ENCODE measurements around the gene STARD13.

STARD13 gene

GRCh38 chr13:33289966-33290365, 4.4 kb upstream of the STARD13 start:
- no peaks in the 10 kb centered on the region for H3K9me3 ChIP-seq (ENCODE audit: severe bottlenecking)
- H3K36me3 ChIP-seq, result no peaks in the 10 kb centered on the region
- H3K4me3 ChIP-seq (ENCODE audit: low read depth, low read length), result no peak overlapping the region
- no peak overlapping the region for H3K27ac ChIP-seq
- TF ChIP-seq, protein P1, sequence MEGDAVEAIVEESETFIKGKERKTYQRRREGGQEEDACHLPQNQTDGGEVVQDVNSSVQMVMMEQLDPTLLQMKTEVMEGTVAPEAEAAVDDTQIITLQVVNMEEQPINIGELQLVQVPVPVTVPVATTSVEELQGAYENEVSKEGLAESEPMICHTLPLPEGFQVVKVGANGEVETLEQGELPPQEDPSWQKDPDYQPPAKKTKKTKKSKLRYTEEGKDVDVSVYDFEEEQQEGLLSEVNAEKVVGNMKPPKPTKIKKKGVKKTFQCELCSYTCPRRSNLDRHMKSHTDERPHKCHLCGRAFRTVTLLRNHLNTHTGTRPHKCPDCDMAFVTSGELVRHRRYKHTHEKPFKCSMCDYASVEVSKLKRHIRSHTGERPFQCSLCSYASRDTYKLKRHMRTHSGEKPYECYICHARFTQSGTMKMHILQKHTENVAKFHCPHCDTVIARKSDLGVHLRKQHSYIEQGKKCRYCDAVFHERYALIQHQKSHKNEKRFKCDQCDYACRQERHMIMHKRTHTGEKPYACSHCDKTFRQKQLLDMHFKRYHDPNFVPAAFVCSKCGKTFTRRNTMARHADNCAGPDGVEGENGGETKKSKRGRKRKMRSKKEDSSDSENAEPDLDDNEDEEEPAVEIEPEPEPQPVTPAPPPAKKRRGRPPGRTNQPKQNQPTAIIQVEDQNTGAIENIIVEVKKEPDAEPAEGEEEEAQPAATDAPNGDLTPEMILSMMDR (IDR thresholded peaks at IDR 0.05; ENCODE audit: low read depth, low read length), result no peak
- no peak for DNase-seq
- no peaks in the 10 kb centered on the region for H3K27me3 ChIP-seq (ENCODE audit: insufficient read depth, low read depth, severe bottlenecking)

GRCh38 chr13:33287142-33287882, 1.8 kb upstream of the STARD13 start:
- no peaks in the 10 kb centered on the region for H3K36me3 ChIP-seq
- TF ChIP-seq, protein P1 (IDR thresholded peaks at IDR 0.05; ENCODE audit: low read depth, low read length), result no peak
- H3K27ac ChIP-seq, result no peak overlapping the region
- no peak overlapping the region for H3K4me3 ChIP-seq (ENCODE audit: low read depth, low read length)
- no peaks in the 10 kb centered on the region for H3K27me3 ChIP-seq (ENCODE audit: insufficient read depth, low read depth, severe bottlenecking)
- DNase-seq, result no peak
- no peaks in the 10 kb centered on the region for H3K9me3 ChIP-seq (ENCODE audit: severe bottlenecking)

- no peak for DNase-seq
- no peaks in the 10 kb centered on the region for H3K36me3 ChIP-seq
- H3K9me3 ChIP-seq (ENCODE audit: severe bottlenecking), result no peaks in the 10 kb centered on the region
- no peak overlapping the region for H3K27ac ChIP-seq
- H3K27me3 ChIP-seq (ENCODE audit: insufficient read depth, low read depth, severe bottlenecking), result no peaks in the 10 kb centered on the region
- H3K4me3 ChIP-seq (ENCODE audit: low read depth, low read length), result no peak overlapping the region
- TF ChIP-seq, protein P1 (IDR thresholded peaks at IDR 0.05; ENCODE audit: low read depth, low read length), result no peak
These were observed 573 bp upstream of the STARD13 start for GRCh38 chr13:33286128-33286527.

DNA sequence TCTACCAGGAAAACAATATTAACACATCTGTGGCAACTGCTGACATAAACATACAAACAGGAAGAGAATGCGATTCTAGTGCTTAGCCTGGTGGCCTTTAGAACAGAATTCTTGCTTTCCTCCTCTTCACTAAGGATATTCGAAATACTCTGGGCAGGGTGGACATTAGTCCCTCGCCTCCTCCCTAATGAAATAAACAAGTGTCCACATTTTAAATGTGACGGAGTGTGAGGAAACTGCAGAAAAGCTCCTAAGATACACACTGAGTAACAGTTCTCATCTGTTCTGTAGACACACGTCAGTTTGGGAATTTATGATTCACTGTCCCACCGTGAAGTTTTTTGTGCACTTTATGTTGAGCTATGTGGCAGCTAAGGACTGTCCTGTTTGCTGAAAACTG, 639 bp downstream of the STARD13 start:
- Histone ChIP-seq H3K4me3 (ENCODE audit: low read depth, low read length) (no peak overlapping the region), H3K9me3 (ENCODE audit: severe bottlenecking) (no peaks in the 10 kb centered on the region), H3K27ac (no peak overlapping the region), H3K36me3 (no peaks in the 10 kb centered on the region), H3K27me3 (ENCODE audit: insufficient read depth, low read depth, severe bottlenecking) (no peaks in the 10 kb centered on the region)
- no peak for DNase-seq
- TF ChIP-seq, protein P1 (IDR thresholded peaks at IDR 0.05; ENCODE audit: low read depth, low read length), result no peak

GRCh38 chr13:33284031-33284430, 1.5 kb downstream of the STARD13 start:
- H3K4me3 ChIP-seq (ENCODE audit: low read depth, low read length), result no peak overlapping the region
- DNase-seq, result no peak

More at GRCh38 chr13:33284031-33284430, 1.5 kb downstream of the STARD13 start:
- Histone ChIP-seq H3K27ac (no peak overlapping the region), H3K9me3 (ENCODE audit: severe bottlenecking) (no peaks in the 10 kb centered on the region), H3K27me3 (ENCODE audit: insufficient read depth, low read depth, severe bottlenecking) (no peaks in the 10 kb centered on the region), H3K36me3 (no peaks in the 10 kb centered on the region)
- TF ChIP-seq, protein P1 (IDR thresholded peaks at IDR 0.05; ENCODE audit: low read depth, low read length), result no peak

Measured in WERI-Rb-1 (cell line).